PC-3 (cell line): ENCODE data around the gene AREL1. TPM values are rescaled to one million over a fixed set of nuclear protein-coding genes. Genes with fewer than 3 reads are reported as not detected.
A peak's percentile ranks its signal among the peaks of the same experiment; 100 is the strongest.

Experiments used
- ATAC-seq: fragments of 200-7000 bp; cut with Tn5 transposase; 2 replicates; pipeline ENCODE4 v1.9.1; 2020; ENCODE audit warnings: mild to moderate bottlenecking, moderate library complexity
- BruUV-seq: library from RNA; stranded (reverse); fragments of 400-500 nt; replicated peaks from 2 replicates; lab custom pipeline; 2021; lab: Mats Ljungman, UMichigan
- CTCF ChIA-PET: fragments of 300-600 bp; sonication (Branson Sonifier 250); formaldehyde crosslinking; loops from one replicate; lab custom pipeline; 2022; ENCODE audit warnings: antibody characterized with exemption; lab: Charles Lee
- POLR2A ChIA-PET: fragments of 300-600 bp; sonication (Branson Sonifier 250); formaldehyde crosslinking; loops from one replicate; lab custom pipeline; 2022; ENCODE audit warnings: antibody characterized with exemption; ENCODE audit not compliant: unreplicated experiment; lab: Charles Lee
- DNase-seq: peaks from one replicate; pipeline ENCODE4 v3.0.0-alpha.2; 2015
- H2AFZ ChIP-seq: fragments of 300-600 bp; sonication (generic); 2 replicates; pipeline ENCODE4 v1.6.0; 2016; ENCODE audit warnings: antibody characterized with exemption, low read length
- H3F3A ChIP-seq: fragments of 300-600 bp; sonication (generic); one replicate; pipeline ENCODE4 v1.6.0; 2017; ENCODE audit warnings: antibody characterized with exemption, low read length, control low read depth, mild to moderate bottlenecking; ENCODE audit not compliant: unreplicated experiment
- H3K27ac ChIP-seq: fragments of 300-600 bp; sonication (generic); 2 replicates; pipeline ENCODE4 v1.5.1; 2016; ENCODE audit warnings: mild to moderate bottlenecking, low read length
- H3K27me3 ChIP-seq: fragments of 300-600 bp; sonication (generic); 2 replicates; pipeline ENCODE4 v1.6.1; 2016; ENCODE audit warnings: low read length, mixed read lengths
- H3K36me3 ChIP-seq: fragments of 300-600 bp; sonication (generic); 2 replicates; pipeline ENCODE4 v1.6.1; 2016; ENCODE audit warnings: low read depth, mixed run types, low read length, mixed read lengths
- H3K4me1 ChIP-seq: fragments of 300-600 bp; sonication (generic); 2 replicates; pipeline ENCODE4 v1.5.1; 2016; ENCODE audit warnings: low read length; ENCODE audit not compliant: insufficient read depth
- H3K4me2 ChIP-seq: fragments of 300-600 bp; sonication (generic); 2 replicates; pipeline ENCODE4 v1.6.0; 2016; ENCODE audit warnings: low read length
- H3K4me3 ChIP-seq: fragments of 300-600 bp; sonication (generic); 2 replicates; pipeline ENCODE4 v1.5.1; 2016; ENCODE audit warnings: mild to moderate bottlenecking, low read length, mixed read lengths
- H3K79me2 ChIP-seq: fragments of 300-600 bp; sonication (generic); 2 replicates; pipeline ENCODE4 v1.6.1; 2017; ENCODE audit warnings: low read length, mixed read lengths
- H3K9ac ChIP-seq: fragments of 300-600 bp; sonication (generic); 2 replicates; pipeline ENCODE4 v1.6.0; 2016; ENCODE audit warnings: mild to moderate bottlenecking, low read length
- H3K9me2 ChIP-seq: fragments of 300-600 bp; sonication (generic); replicated peaks from 2 replicates; pipeline ENCODE4 v1.6.1; 2016; ENCODE audit warnings: mixed run types, low read length, mixed read lengths
- H3K9me3 ChIP-seq: fragments of 300-600 bp; sonication (generic); 2 replicates; pipeline ENCODE4 v1.6.1; 2016; ENCODE audit warnings: low read length, mixed read lengths
- H4K20me1 ChIP-seq: fragments of 300-600 bp; sonication (generic); 2 replicates; pipeline ENCODE4 v1.6.1; 2016; ENCODE audit warnings: low read length, mixed read lengths
- CTCF ChIP-seq: fragments of 300-600 bp; sonication (generic); conservative IDR thresholded peaks from 2 replicates; pipeline ENCODE4 v1.5.1; 2017; ENCODE audit warnings: antibody characterized with exemption, low read depth, mild to moderate bottlenecking, low read length
- EZH2 ChIP-seq: fragments of 300-600 bp; sonication (generic); IDR thresholded peaks from one replicate; pipeline ENCODE4 v1.6.1; 2017; ENCODE audit warnings: antibody characterized with exemption, mild to moderate bottlenecking, low read length; ENCODE audit not compliant: unreplicated experiment
- EZH2phosphoT487 ChIP-seq: fragments of 300-600 bp; sonication (generic); IDR thresholded peaks from 2 replicates; pipeline ENCODE4 v1.6.1; 2018; ENCODE audit warnings: mild to moderate bottlenecking, antibody characterized with exemption, low read length, borderline replicate concordance
- intact Hi-C: fragments of 100-400 bp; cut with micrococcal nuclease; formaldehyde crosslinking; loops from 2 replicates; pipeline ENCODE4 v1.9.0; 2023
- total RNA-seq: library from RNA; depleted of rRNA; stranded (reverse); fragments of >200 nt; gene quantifications from 2 replicates; pipeline ENCODE4 v1.2.3, GENCODE V29; 2014

The AREL1 gene
- total RNA-seq, 1 experiment from 2014 or later = 32.1 TPM

GRCh38 chr14:74739293-74740030 lies 26.6 kb upstream of the AREL1 start:
- H3K27ac ChIP-seq = no peak overlapping the region
- no peak overlapping the region for H3K4me2 ChIP-seq
- no peaks in the 10 kb centered on the region for H3K9me2 ChIP-seq
- CTCF ChIA-PET = no interaction called here
- no peaks in the 10 kb centered on the region for H3K79me2 ChIP-seq
- H3F3A ChIP-seq = no peaks in the 10 kb centered on the region
- intact Hi-C loops = no loop called here
- H3K9me3 ChIP-seq = no peaks in the 10 kb centered on the region
- no peak overlapping the region for H3K4me3 ChIP-seq
- H3K27me3 ChIP-seq = no peaks in the 10 kb centered on the region
- H3K4me1 ChIP-seq = no peaks in the 10 kb centered on the region
- ATAC-seq (no peak), DNase-seq (peak; percentile 34)
- no TSS peak for BruUV-seq
- no peaks in the 10 kb centered on the region for H4K20me1 ChIP-seq
- TF ChIP-seq EZH2phosphoT487 (no peak), CTCF (no peak), EZH2 (no peak)
- H3K9ac ChIP-seq = no peak overlapping the region
- H2AFZ ChIP-seq = no peak overlapping the region
- POLR2A ChIA-PET = no interaction called here
- peaks cover 16% of the 10 kb centered on the region for H3K36me3 ChIP-seq

GRCh38 chr14:74737753-74738325 lies 25.0 kb upstream of the AREL1 start:
- POLR2A ChIA-PET = no interaction called here
- CTCF ChIA-PET = no interaction called here
- no peak for DNase-seq

More at GRCh38 chr14:74737753-74738325, 25.0 kb upstream of the AREL1 start:
- Histone ChIP-seq H3K9me2 (no peaks in the 10 kb centered on the region), H4K20me1 (no peaks in the 10 kb centered on the region), H2AFZ (no peak overlapping the region), H3K4me3 (no peak overlapping the region), H3K9ac (no peak overlapping the region), H3K79me2 (no peaks in the 10 kb centered on the region), H3K4me2 (no peak overlapping the region), H3K4me1 (no peaks in the 10 kb centered on the region), H3F3A (no peaks in the 10 kb centered on the region), H3K36me3 (peaks cover 29% of the 10 kb centered on the region), H3K27me3 (no peaks in the 10 kb centered on the region), H3K9me3 (no peaks in the 10 kb centered on the region), H3K27ac (no peak overlapping the region)
- intact Hi-C loops = no loop called here
- no peak for ATAC-seq
- TF ChIP-seq CTCF (no peak), EZH2phosphoT487 (no peak), EZH2 (no peak)
- BruUV-seq = no TSS peak
